ENCODE results near the gene UQCRC2. TPM values are rescaled to one million over a fixed set of nuclear protein-coding genes. Genes with fewer than 3 reads are reported as not detected.

UQCRC2 gene
- polyA plus RNA-seq, 1 donor (not counting 4 experiments of a cell fraction or from before 2014, with no cell fraction given): 255 TPM

GRCh38 chr16:22016927-22017326 lies 63.8 kb downstream of the UQCRC2 start:
- no peaks in the 10 kb centered on the region for H3K9me3 ChIP-seq (ENCODE audit: control insufficient read depth, low read depth, low read length)
- H3K36me3 ChIP-seq (ENCODE audit: control insufficient read depth in 2 of 2, extremely low read depth in 1 of 2, insufficient read depth in 2 of 2, low read length in 2 of 2): no peaks in the 10 kb centered on the region
- DNase-seq (ENCODE audit: low read depth, low spot score) (no peak), FAIRE-seq (no peak)
- H3K9me1 ChIP-seq (ENCODE audit: control insufficient read depth, extremely low read depth, insufficient read depth, low read length): peaks cover 5% of the 10 kb centered on the region
- no peak overlapping the region for H3K4me3 ChIP-seq (ENCODE audit: control insufficient read depth in 2 of 3, extremely low read depth in 1 of 3, insufficient read depth in 2 of 3, low read depth in 1 of 3, low read length in 3 of 3)
- peak overlapping the region; percentile 36 for H3K27ac ChIP-seq (ENCODE audit: control insufficient read depth, insufficient read depth, low read length)
- peak overlapping the region; percentile 6 for H3K4me2 ChIP-seq (ENCODE audit: control insufficient read depth, extremely low read depth, insufficient read depth, low read depth, low read length)
- no peak overlapping the region for H2AFZ ChIP-seq (ENCODE audit: control insufficient read depth, low read length)
- peaks cover 95% of the 10 kb centered on the region for H3K79me2 ChIP-seq (ENCODE audit: control insufficient read depth, insufficient read depth, low read length)
- dilution Hi-C loops (cut with MboI; ENCODE audit: extremely low pct_ligation_motif_present, low sequenced_read_pairs): no loop called here
- H3K9ac ChIP-seq (ENCODE audit: control insufficient read depth, extremely low read depth, insufficient read depth, low read length): no peak overlapping the region
- H3K27me3 ChIP-seq (ENCODE audit: control insufficient read depth, extremely low read depth, insufficient read depth, low read length): no peaks in the 10 kb centered on the region
- H4K20me1 ChIP-seq (ENCODE audit: control insufficient read depth, extremely low read depth, insufficient read depth, low read length): peaks cover under 1% of the 10 kb centered on the region
- no peak for TF ChIP-seq EZH2 (IDR thresholded peaks at IDR 0.05; ENCODE audit: low read length)
- TF ChIP-seq, protein P1, sequence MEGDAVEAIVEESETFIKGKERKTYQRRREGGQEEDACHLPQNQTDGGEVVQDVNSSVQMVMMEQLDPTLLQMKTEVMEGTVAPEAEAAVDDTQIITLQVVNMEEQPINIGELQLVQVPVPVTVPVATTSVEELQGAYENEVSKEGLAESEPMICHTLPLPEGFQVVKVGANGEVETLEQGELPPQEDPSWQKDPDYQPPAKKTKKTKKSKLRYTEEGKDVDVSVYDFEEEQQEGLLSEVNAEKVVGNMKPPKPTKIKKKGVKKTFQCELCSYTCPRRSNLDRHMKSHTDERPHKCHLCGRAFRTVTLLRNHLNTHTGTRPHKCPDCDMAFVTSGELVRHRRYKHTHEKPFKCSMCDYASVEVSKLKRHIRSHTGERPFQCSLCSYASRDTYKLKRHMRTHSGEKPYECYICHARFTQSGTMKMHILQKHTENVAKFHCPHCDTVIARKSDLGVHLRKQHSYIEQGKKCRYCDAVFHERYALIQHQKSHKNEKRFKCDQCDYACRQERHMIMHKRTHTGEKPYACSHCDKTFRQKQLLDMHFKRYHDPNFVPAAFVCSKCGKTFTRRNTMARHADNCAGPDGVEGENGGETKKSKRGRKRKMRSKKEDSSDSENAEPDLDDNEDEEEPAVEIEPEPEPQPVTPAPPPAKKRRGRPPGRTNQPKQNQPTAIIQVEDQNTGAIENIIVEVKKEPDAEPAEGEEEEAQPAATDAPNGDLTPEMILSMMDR (optimal IDR thresholded peaks at IDR 0.05 in 1 of 3, IDR thresholded peaks at IDR 0.05 in 1 of 3, conservative IDR thresholded peaks at IDR 0.05 in 1 of 3; ENCODE audit: extremely low read depth in 1 of 3, insufficient read depth in 2 of 3, low read length in 3 of 3): no peak
- peaks cover 44% of the 10 kb centered on the region for H3K4me1 ChIP-seq (ENCODE audit: control insufficient read depth, extremely low read depth, insufficient read depth, low read length)

GRCh38 chr16:22018559-22018958 lies 65.4 kb downstream of the UQCRC2 start:
- Histone ChIP-seq H4K20me1 (ENCODE audit: control insufficient read depth, extremely low read depth, insufficient read depth, low read length) (no peaks in the 10 kb centered on the region), H2AFZ (ENCODE audit: control insufficient read depth, low read length) (no peak overlapping the region), H3K36me3 (ENCODE audit: control insufficient read depth in 2 of 2, extremely low read depth in 1 of 2, insufficient read depth in 2 of 2, low read length in 2 of 2) (peaks cover 0 to 10% of the 10 kb centered on the region in 2 experiments), H3K79me2 (ENCODE audit: control insufficient read depth, insufficient read depth, low read length) (peaks cover 95% of the 10 kb centered on the region), H3K9me3 (ENCODE audit: control insufficient read depth, low read depth, low read length) (no peaks in the 10 kb centered on the region), H3K27me3 (ENCODE audit: control insufficient read depth, extremely low read depth, insufficient read depth, low read length) (no peaks in the 10 kb centered on the region), H3K9ac (ENCODE audit: control insufficient read depth, extremely low read depth, insufficient read depth, low read length) (no peak overlapping the region), H3K4me3 (ENCODE audit: control insufficient read depth in 2 of 3, extremely low read depth in 1 of 3, insufficient read depth in 2 of 3, low read depth in 1 of 3, low read length in 3 of 3) (no peak overlapping the region), H3K27ac (ENCODE audit: control insufficient read depth, insufficient read depth, low read length) (peak overlapping the region; percentile 67), H3K4me1 (ENCODE audit: control insufficient read depth, extremely low read depth, insufficient read depth, low read length) (peaks cover 44% of the 10 kb centered on the region), H3K9me1 (ENCODE audit: control insufficient read depth, extremely low read depth, insufficient read depth, low read length) (peaks cover 5% of the 10 kb centered on the region), H3K4me2 (ENCODE audit: control insufficient read depth, extremely low read depth, insufficient read depth, low read depth, low read length) (peak overlapping the region; percentile 17)
- TF ChIP-seq, protein P1 (optimal IDR thresholded peaks at IDR 0.05 in 1 of 3, IDR thresholded peaks at IDR 0.05 in 1 of 3, conservative IDR thresholded peaks at IDR 0.05 in 1 of 3; ENCODE audit: extremely low read depth in 1 of 3, insufficient read depth in 2 of 3, low read length in 3 of 3): no peak
- no peak for TF ChIP-seq EZH2 (IDR thresholded peaks at IDR 0.05; ENCODE audit: low read length)
- dilution Hi-C loops (cut with MboI; ENCODE audit: extremely low pct_ligation_motif_present, low sequenced_read_pairs): no loop called here
- FAIRE-seq (no peak), DNase-seq (ENCODE audit: low read depth, low spot score) (no peak)
